HK-2 (cell line): ENCODE data around the gene ROR1.
A peak's percentile ranks its signal among the peaks of the same experiment; 100 is the strongest.
"Not testable (repeated sequence)": the region's sequence is repeated elsewhere in the genome, so short reads cannot be mapped to it uniquely, and the experiment has no call there.

ENCODE experiments used
- DNase-seq: peaks from one replicate; pipeline ENCODE4 v3.0.0-alpha.2; 2018; ENCODE audit not compliant: unreplicated experiment

ROR1 gene

GRCh38 chr1:64061430-64062104, 287.8 kb downstream of the ROR1 start:
- no peak for DNase-seq

- DNase-seq, result no peak
These were observed 288.7 kb downstream of the ROR1 start for GRCh38 chr1:64062529-64062928.

- DNase-seq, result no peak
These were observed 289.2 kb downstream of the ROR1 start for GRCh38 chr1:64062941-64063581.

GRCh38 chr1:64065571-64065970, 291.8 kb downstream of the ROR1 start:
- no peak for DNase-seq

- DNase-seq, result no peak
These were observed 298.4 kb downstream of the ROR1 start for GRCh38 chr1:64072089-64072793.

GRCh38 chr1:64073705-64074104, 299.9 kb downstream of the ROR1 start:
- no peak for DNase-seq

- DNase-seq, result no peak
These were observed 300.9 kb downstream of the ROR1 start for GRCh38 chr1:64074767-64075166.

GRCh38 chr1:64077281-64077940, 303.6 kb downstream of the ROR1 start:
- DNase-seq, result no peak

GRCh38 chr1:64080941-64081562, 307.2 kb downstream of the ROR1 start:
- no peak for DNase-seq

- DNase-seq, result peak; percentile 37
These were observed 308.6 kb downstream of the ROR1 start for GRCh38 chr1:64082459-64082858.

GRCh38 chr1:64084451-64084850, 310.6 kb downstream of the ROR1 start:
- no peak for DNase-seq

GRCh38 chr1:64087768-64088167, 314.0 kb downstream of the ROR1 start:
- no peak for DNase-seq

- DNase-seq, result no peak
These were observed 316.6 kb downstream of the ROR1 start for GRCh38 chr1:64090436-64090835.

- DNase-seq, result no peak
These were observed 319.1 kb downstream of the ROR1 start for GRCh38 chr1:64092851-64093371.

- DNase-seq, result no peak
These were observed 320.1 kb downstream of the ROR1 start for GRCh38 chr1:64093941-64094340.

- DNase-seq, result no peak
These were observed 322.0 kb downstream of the ROR1 start for GRCh38 chr1:64095832-64096231.

- no peak for DNase-seq
These were observed 324.0 kb downstream of the ROR1 start for GRCh38 chr1:64097859-64098258.

- no peak for DNase-seq
These were observed 324.6 kb downstream of the ROR1 start for GRCh38 chr1:64098436-64098835.

GRCh38 chr1:64098846-64099582, 325.2 kb downstream of the ROR1 start:
- DNase-seq, result no peak

GRCh38 chr1:64100791-64101190, 327.0 kb downstream of the ROR1 start:
- DNase-seq, result no peak

- DNase-seq, result not testable (repeated sequence)
These were observed 330.8 kb downstream of the ROR1 start for GRCh38 chr1:64104585-64104984.
